Activated CD4-positive, alpha-beta T cell treated with anti-CD3 and anti-CD28 coated beads for 24 hours (primary cell): Measurements from ENCODE around the gene NUP37.
"Not testable (repeated sequence)": the region's sequence is repeated elsewhere in the genome, so short reads cannot be mapped to it uniquely, and the experiment has no call there.

Source experiments
- DNase-seq, 2 donors: peaks; one replicate each; pipeline ENCODE4 v3.0.0-alpha.2; 2020; ENCODE audit warnings: low read depth in 2 of 2

Gene NUP37

GRCh38 chr12:102093319-102093718 is 26.6 kb downstream of the NUP37 start:
- DNase-seq: no peak

GRCh38 chr12:102089228-102089835 is 30.6 kb downstream of the NUP37 start:
- DNase-seq: not testable (repeated sequence)

- no peak for DNase-seq
Measured at GRCh38 chr12:102080842-102081241, 39.1 kb downstream of the NUP37 start.

- DNase-seq: not testable (repeated sequence)
Measured at GRCh38 chr12:102072092-102072491, 47.8 kb downstream of the NUP37 start.

- DNase-seq: no peak
Measured at GRCh38 chr12:102069707-102070106, 50.2 kb downstream of the NUP37 start.

- DNase-seq: no peak
Measured at GRCh38 chr12:102067574-102068258, 52.2 kb downstream of the NUP37 start.

GRCh38 chr12:102064476-102064875 is 55.4 kb downstream of the NUP37 start:
- no peak for DNase-seq

GRCh38 chr12:102063069-102063468 is 56.8 kb downstream of the NUP37 start:
- no peak for DNase-seq

GRCh38 chr12:102062419-102062806 is 57.5 kb downstream of the NUP37 start:
- no peak for DNase-seq

- DNase-seq: peak; percentile 88 to 95
Measured at GRCh38 chr12:102061560-102062418, 58.1 kb downstream of the NUP37 start, which contains the start of gene WASHC3. WASHC3 (minus strand) TSS chr12:102061991; CDS start chr12:102061962, 29 bp downstream.

GRCh38 chr12:102061096-102061559 is 58.8 kb downstream of the NUP37 start:
- no peak for DNase-seq

GRCh38 chr12:102059343-102059742 is 60.6 kb downstream of the NUP37 start:
- DNase-seq: no peak

GRCh38 chr12:102054345-102054744 is 65.6 kb downstream of the NUP37 start:
- no peak for DNase-seq

GRCh38 chr12:102053062-102053349 is 66.9 kb downstream of the NUP37 start:
- no peak for DNase-seq

GRCh38 chr12:102052192-102053061 is 67.5 kb downstream of the NUP37 start:
- no peak for DNase-seq

- no peak for DNase-seq
Measured at GRCh38 chr12:102051431-102051965, 68.4 kb downstream of the NUP37 start.

- no peak for DNase-seq
Measured at GRCh38 chr12:102050660-102051430, 69.1 kb downstream of the NUP37 start.

GRCh38 chr12:102043928-102044327 is 76.0 kb downstream of the NUP37 start:
- DNase-seq: no peak

- DNase-seq: no peak
Measured at GRCh38 chr12:102033991-102034745, 85.7 kb downstream of the NUP37 start.

- no peak for DNase-seq
Measured at GRCh38 chr12:102031852-102032251, 88.1 kb downstream of the NUP37 start.
